Erythroblast (primary cell): ENCODE measurements around the gene C12orf54.
"Not testable (repeated sequence)": the region's sequence is repeated elsewhere in the genome, so short reads cannot be mapped to it uniquely, and the experiment has no call there.

ENCODE experiments used
- DNase-seq, 2 experiments: peaks; one replicate each; lab custom pipeline; 2025; lab: John Stamatoyannopoulos, UW
- GATA1 ChIP-seq: IDR thresholded peaks from 2 replicates; pipeline ENCODE4 v1.6.1; 2011; ENCODE audit warnings: low read depth, mild to moderate bottlenecking, control low read depth, low read length, moderate library complexity
- POLR2A ChIP-seq: IDR thresholded peaks from 2 replicates; pipeline ENCODE4 v1.6.1; 2011; ENCODE audit warnings: mild to moderate bottlenecking, low read length

Gene C12orf54

DNA sequence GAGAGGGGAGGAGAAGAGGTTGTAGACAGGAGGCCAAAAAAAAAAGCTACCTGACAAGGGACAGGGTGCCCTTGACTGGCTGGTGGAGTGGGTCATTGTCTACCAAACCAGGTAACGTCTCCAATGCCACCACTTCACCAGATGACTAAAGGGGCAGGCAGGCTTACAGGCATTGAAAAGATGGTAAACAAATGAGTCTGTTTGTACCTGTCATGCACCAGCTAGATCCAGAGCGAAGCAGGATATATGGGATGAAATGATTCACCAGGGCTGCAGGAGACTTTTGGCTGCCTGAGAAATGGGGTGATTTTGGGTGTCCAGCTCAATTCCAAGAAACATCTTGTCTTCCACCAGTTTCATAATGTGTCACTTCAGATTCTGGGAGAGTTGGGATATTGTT lies 4.0 kb downstream of the C12orf54 start:
- TF ChIP-seq POLR2A (no peak), GATA1 (no peak)
- DNase-seq: no peak

DNA sequence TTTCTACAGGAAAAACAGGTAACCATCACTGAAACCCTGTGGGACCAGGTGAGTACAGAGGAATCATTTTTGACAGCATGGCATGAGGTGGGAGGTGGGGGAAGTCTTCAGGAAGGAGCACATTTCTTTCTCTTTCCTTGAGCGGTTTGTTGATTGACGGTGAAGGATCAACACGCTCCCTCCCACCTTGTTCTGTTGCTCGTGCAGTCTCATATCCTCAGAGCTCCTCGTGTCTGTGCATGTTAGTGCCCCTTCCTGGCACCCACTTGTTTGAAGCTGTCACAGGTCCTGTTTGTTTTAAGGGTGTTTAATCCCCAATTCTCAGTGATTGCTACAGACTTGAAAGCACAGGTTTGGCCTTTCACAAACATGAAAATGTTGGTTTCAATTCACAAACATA lies 4.4 kb downstream of the C12orf54 start:
- no peak for DNase-seq
- TF ChIP-seq GATA1 (no peak), POLR2A (no peak)

GRCh38 chr12:48489012-48489411 lies 6.7 kb downstream of the C12orf54 start:
- no peak for TF ChIP-seq GATA1
- no peak for TF ChIP-seq POLR2A
- no peak for DNase-seq

GRCh38 chr12:48489456-48489855 lies 7.2 kb downstream of the C12orf54 start:
- DNase-seq: not testable (repeated sequence)

DNA sequence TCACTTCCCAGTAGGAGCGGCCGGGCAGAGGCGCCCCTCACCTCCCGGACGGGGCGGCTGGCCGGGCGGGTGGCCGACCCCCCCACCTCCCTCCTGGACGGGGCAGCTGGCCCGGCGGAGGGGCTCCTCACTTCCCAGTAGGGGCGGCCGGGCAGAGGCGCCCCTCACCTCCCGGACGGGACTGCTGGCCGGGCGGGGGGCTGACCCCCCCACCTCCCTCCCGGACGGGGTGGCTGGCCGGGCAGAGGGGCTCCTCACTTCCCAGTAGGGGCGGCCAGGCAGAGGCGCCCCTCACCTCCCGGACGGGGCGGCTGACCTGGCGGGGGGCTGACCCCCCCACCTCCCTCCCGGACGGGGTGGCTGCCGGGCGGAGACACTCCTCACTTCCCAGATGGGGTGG lies 18.0 kb downstream of the C12orf54 start:
- not testable (repeated sequence) for DNase-seq

GRCh38 chr12:48506836-48507235 lies 24.5 kb downstream of the C12orf54 start:
- not testable (repeated sequence) for DNase-seq

- no peak for TF ChIP-seq POLR2A
- TF ChIP-seq GATA1: no peak
- no peak for DNase-seq
Measured at GRCh38 chr12:48508987-48509386, 26.7 kb downstream of the C12orf54 start.

- no peak for DNase-seq
- no peak for TF ChIP-seq GATA1
- no peak for TF ChIP-seq POLR2A
Measured at GRCh38 chr12:48510111-48510510, 27.8 kb downstream of the C12orf54 start.

GRCh38 chr12:48512855-48513254 lies 30.6 kb downstream of the C12orf54 start:
- TF ChIP-seq GATA1 (no peak), POLR2A (no peak)
- no peak for DNase-seq

- TF ChIP-seq GATA1 (no peak), POLR2A (no peak)
- DNase-seq: no peak
Measured at GRCh38 chr12:48514728-48515127, 32.4 kb downstream of the C12orf54 start.

DNA sequence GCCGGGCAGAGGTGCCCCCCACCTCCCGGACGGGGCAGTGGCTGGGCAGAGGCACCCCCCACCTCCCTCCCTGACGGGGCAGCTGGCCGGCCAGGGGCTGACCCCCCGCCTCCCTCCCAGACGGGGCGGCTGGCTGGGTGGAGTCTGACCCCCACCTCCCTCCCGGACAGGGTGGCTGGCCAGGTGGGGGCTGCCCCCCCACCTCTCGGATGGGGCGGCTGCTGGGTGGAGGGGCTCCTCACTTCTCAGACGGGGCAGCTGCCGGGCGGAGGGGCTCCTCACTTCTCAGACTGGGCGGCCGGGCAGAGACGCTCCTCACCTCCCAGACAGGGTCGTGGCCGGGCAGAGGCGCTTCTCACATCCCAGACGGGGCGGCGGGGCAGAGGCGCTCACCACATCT lies 38.1 kb downstream of the C12orf54 start:
- not testable (repeated sequence) for DNase-seq

DNA sequence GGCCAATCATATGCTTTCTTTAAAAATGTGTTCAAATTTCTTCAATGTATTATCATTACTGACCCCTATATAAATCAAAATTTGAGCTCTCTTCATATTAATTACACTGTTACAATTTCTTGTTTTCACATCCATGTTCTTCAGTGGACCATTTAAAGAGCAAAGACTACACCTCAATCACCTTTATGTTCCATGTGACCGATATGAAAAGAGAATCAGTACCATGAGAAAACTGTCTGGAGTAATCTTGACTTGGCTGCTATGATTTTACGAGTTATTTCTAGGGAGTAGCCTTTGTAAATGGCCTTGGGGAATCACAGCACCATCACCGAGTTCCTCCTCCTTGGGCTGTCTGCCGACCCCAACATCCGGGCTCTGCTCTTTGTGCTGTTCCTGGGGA lies 43.0 kb downstream of the C12orf54 start, which contains the start of gene OR8S1:
TSS of gene OR8S1 (plus strand) at position 301 of the 400 bp plus-strand sequence. CDS start at position 301, 0 bp downstream.
- TF ChIP-seq GATA1 (no peak), POLR2A (no peak)
- DNase-seq: no peak

DNA sequence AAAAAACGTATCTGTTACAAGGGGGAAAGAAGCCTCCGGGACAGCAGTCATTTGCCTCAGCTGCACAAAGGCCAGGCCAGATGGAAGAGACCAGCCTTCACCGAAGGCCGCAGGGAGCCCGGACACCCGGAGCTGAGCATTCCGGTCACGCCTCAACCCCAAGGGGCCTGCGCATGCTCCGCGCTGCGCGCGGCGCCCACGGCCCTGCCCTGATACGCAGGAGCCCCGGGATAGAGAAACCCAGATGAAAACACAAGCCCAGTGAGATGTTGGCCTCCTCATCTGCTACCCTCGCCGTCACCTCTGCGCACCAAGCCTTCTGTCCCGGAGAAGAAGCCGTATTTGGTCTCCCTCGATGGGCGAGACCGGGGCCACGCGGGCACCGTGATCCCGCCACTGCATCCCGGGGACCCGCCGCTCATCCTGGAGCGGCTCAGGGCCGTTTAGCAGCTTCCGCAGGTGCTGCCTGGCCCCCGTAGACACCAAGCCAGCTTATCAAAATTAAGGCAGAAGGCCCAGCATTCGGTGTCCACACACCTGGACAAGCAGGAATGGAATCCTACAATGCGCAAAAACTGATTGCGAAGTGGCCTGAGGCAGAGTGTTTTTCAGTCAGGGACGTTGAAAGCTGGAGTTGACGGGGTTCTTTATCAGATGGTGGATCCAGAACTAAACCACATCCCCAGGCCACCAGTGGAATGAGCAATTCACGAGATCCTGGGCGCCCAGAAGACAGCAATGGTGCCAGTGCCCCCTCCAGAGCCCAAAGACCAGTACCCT lies 45.8 kb downstream of the C12orf54 start:
- DNase-seq: no peak
- TF ChIP-seq GATA1 (no peak), POLR2A (no peak)

DNA sequence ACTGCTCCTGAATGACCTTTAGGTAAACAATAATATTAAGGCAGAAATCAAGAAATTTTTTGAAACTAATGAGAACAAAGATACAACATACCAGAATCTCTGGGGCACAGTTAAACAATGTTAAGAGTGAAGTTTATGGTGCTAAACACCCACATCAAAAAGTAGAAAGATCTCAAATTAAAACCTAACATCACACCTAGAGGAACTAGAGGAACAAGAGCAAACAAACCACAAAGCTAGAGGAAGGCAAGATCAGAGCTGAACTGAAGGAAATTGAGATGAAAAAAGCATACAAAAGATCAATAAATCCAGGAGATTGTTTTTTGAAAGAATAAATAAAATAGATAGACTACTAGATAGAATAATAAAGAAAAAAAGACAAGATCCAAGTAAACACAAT lies 50.3 kb downstream of the C12orf54 start:
- DNase-seq: no peak
- TF ChIP-seq GATA1 (no peak), POLR2A (no peak)

DNA sequence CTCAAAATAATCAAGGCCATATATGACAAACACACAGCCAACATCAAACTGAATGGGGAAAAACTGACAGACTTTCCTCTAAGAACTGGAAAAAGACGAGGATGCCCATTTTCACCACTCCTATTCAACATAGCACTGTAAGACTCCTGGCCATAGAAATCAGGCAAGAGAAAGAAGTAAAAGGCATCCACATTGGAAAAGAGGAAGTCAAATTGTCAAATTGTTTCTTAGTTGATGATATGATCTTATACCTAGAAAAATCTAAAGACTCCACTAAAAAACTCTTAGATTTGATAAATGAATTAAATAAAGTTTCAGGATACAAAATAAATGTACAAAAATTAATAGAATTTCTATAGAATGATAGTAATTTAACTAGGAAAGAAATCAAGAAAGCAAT lies 54.3 kb downstream of the C12orf54 start:
- TF ChIP-seq POLR2A (no peak), GATA1 (no peak)
- no peak for DNase-seq

GRCh38 chr12:48542300-48542928 lies 60.1 kb downstream of the C12orf54 start:
- DNase-seq: peak; percentile 27 to 64
- TF ChIP-seq POLR2A: no peak
- no peak for TF ChIP-seq GATA1
